Mesenchymal stem cell (in vitro differentiated cells and primary cell): Measurements from ENCODE around the gene BDKRB1.
A peak's percentile ranks its signal among the peaks of the same experiment; 100 is the strongest.

ENCODE experiments used
- DNase-seq: peaks from one replicate; pipeline ENCODE4 v3.0.0-alpha.2; 2013
- H2AFZ ChIP-seq: one replicate; pipeline ENCODE4 v1.6.1; 2013; ENCODE audit warnings: low read depth, mild to moderate bottlenecking, control low read depth, inconsistent platforms, low read length, moderate library complexity
- H2AK5ac ChIP-seq: 2 replicates; pipeline ENCODE4 v1.6.1; 2013; ENCODE audit warnings: low read length, moderate library complexity, mild to moderate bottlenecking, inconsistent platforms; ENCODE audit not compliant: severe bottlenecking
- H2BK120ac ChIP-seq: one replicate; pipeline ENCODE4 v1.6.1; 2013; ENCODE audit warnings: low read depth, mild to moderate bottlenecking, inconsistent platforms, low read length, moderate library complexity
- H2BK12ac ChIP-seq, 2 experiments: one replicate each; pipeline ENCODE4 v1.6.1; 2013; ENCODE audit warnings: inconsistent platforms in 2 of 2, low read length in 2 of 2, mild to moderate bottlenecking in 2 of 2, moderate library complexity in 2 of 2, control low read depth in 1 of 2
- H2BK15ac ChIP-seq: one replicate; pipeline ENCODE4 v1.6.1; 2013; ENCODE audit warnings: mild to moderate bottlenecking, low read depth, inconsistent platforms; ENCODE audit not compliant: poor library complexity, severe bottlenecking
- H2BK5ac ChIP-seq: 2 replicates; pipeline ENCODE4 v1.6.1; 2013; ENCODE audit warnings: low read depth, mild to moderate bottlenecking, low read length, control low read depth, inconsistent platforms; ENCODE audit not compliant: poor library complexity, severe bottlenecking
- H3K14ac ChIP-seq, 2 experiments: one replicate each; pipeline ENCODE4 v1.6.1; 2013; ENCODE audit warnings: inconsistent platforms in 2 of 2, low read length in 2 of 2, control low read depth in 1 of 2, mild to moderate bottlenecking in 1 of 2, moderate library complexity in 1 of 2
- H3K18ac ChIP-seq, 2 experiments: one replicate each; pipeline ENCODE4 v1.6.1; 2013; ENCODE audit warnings: inconsistent platforms in 2 of 2, low read length in 2 of 2, control low read depth in 1 of 2, low read depth in 1 of 2, mild to moderate bottlenecking in 1 of 2
- H3K23ac ChIP-seq, 2 experiments: one replicate each; pipeline ENCODE4 v1.6.1; 2013; ENCODE audit warnings: inconsistent platforms in 2 of 2, low read length in 2 of 2, mild to moderate bottlenecking in 2 of 2, moderate library complexity in 2 of 2, control low read depth in 1 of 2
- H3K27ac ChIP-seq: 2 replicates; pipeline ENCODE4 v1.5.1; 2013; ENCODE audit warnings: mild to moderate bottlenecking, moderate library complexity, low read length, control low read depth, inconsistent platforms; ENCODE audit not compliant: poor library complexity, severe bottlenecking
- H3K27me3 ChIP-seq, 2 experiments: 2 replicates each; pipeline versions ENCODE4 v1.6.1 to v1.7.0; 2013; ENCODE audit warnings: low read length in 2 of 2, mild to moderate bottlenecking in 2 of 2, moderate library complexity in 2 of 2, control low read depth in 1 of 2, inconsistent platforms in 1 of 2; ENCODE audit not compliant: control insufficient read depth in 1 of 2, insufficient read depth in 1 of 2
- H3K36me3 ChIP-seq, 2 experiments: 2 replicates each; pipeline versions ENCODE4 v1.6.1 to v1.7.0; 2013; ENCODE audit warnings: low read length in 2 of 2, control low read depth in 1 of 2, inconsistent platforms in 1 of 2, low read depth in 1 of 2, mild to moderate bottlenecking in 1 of 2; ENCODE audit not compliant: insufficient read depth in 2 of 2, control insufficient read depth in 1 of 2
- H3K4ac ChIP-seq, 2 experiments: one replicate each; pipeline ENCODE4 v1.6.1; 2013; ENCODE audit warnings: inconsistent platforms in 2 of 2, low read length in 2 of 2, mild to moderate bottlenecking in 2 of 2, moderate library complexity in 2 of 2, control low read depth in 1 of 2, low read depth in 1 of 2
- H3K4me1 ChIP-seq: 2 replicates; pipeline ENCODE4 v1.6.1; 2013; ENCODE audit warnings: low read depth, low read length, control low read depth; ENCODE audit not compliant: control insufficient read depth, insufficient read depth
- H3K4me2 ChIP-seq: 2 replicates; pipeline ENCODE4 v1.6.1; 2013; ENCODE audit warnings: low read length, mild to moderate bottlenecking, inconsistent platforms; ENCODE audit not compliant: poor library complexity, severe bottlenecking
- H3K4me3 ChIP-seq, 2 experiments: 2 replicates each; pipeline versions ENCODE4 v1.5.1 to v1.7.0; 2013; ENCODE audit warnings: low read length in 2 of 2, mild to moderate bottlenecking in 2 of 2, control low read depth in 1 of 2, low read depth in 1 of 2; ENCODE audit not compliant: insufficient read depth in 1 of 2
- H3K79me1 ChIP-seq: replicated peaks from 2 replicates; pipeline ENCODE4 v1.6.1; 2013; ENCODE audit warnings: mild to moderate bottlenecking, control low read depth, low read length, inconsistent platforms; ENCODE audit not compliant: poor library complexity, severe bottlenecking
- H3K9ac ChIP-seq: 2 replicates; pipeline ENCODE4 v1.7.0; 2013; ENCODE audit warnings: mild to moderate bottlenecking, low read length, moderate library complexity
- H3K9me3 ChIP-seq: 2 replicates; pipeline ENCODE4 v1.7.0; 2013; ENCODE audit warnings: mild to moderate bottlenecking, low read length; ENCODE audit not compliant: control insufficient read depth
- H4K8ac ChIP-seq: one replicate; pipeline ENCODE4 v1.6.1; 2013; ENCODE audit warnings: inconsistent platforms, mild to moderate bottlenecking, low read length, moderate library complexity
- H4K91ac ChIP-seq: one replicate; pipeline ENCODE4 v1.6.1; 2013; ENCODE audit warnings: mild to moderate bottlenecking, low read length, inconsistent platforms
- WGBS: methylation state at CpG from one replicate; pipeline ENCODE4 v1.1.7; 2013; ENCODE audit warnings: mixed read lengths; 5-methylcytosine and 5-hydroxymethylcytosine counted together

BDKRB1 gene

GRCh38 chr14:96286251-96286650 is 30.2 kb downstream of the BDKRB1 start:
- WGBS: no CpG with 5 or more reads among the region's 1 CpG
- Histone ChIP-seq H2BK15ac (no peak overlapping the region), H3K4me1 (peaks cover 10% of the 10 kb centered on the region)

DNA sequence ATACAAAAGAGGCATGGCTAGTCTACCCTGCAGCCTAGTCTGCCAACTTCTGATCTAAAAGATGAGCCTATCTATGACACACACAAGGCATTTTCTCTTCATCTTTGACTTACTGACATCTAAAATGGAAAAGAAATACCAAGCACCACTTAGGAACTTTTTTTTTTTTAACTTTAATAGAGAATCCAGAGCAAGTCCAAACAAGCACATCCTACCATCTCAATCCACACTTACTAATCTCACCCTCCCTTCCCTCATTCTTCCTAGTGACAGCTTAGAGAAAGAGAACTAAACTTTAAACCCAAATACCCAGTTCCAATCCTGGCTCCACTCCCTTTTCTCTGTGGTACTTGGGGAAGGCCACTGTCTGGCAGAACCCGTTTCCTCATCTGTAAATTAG is 31.8 kb downstream of the BDKRB1 start:
- no CpG with 5 or more reads among the region's 1 CpG for WGBS
- Histone ChIP-seq H4K91ac (no peak overlapping the region), H4K8ac (no peak overlapping the region), H3K9ac (peak overlapping the region; percentile 58), H3K14ac (no peak overlapping the region), H3K4me1 (peaks cover 10% of the 10 kb centered on the region), H3K36me3 (peaks cover 17 to 74% of the 10 kb centered on the region in 2 experiments), H3K4ac (no peak overlapping the region), H3K27me3 (no peaks in the 10 kb centered on the region), H3K79me1 (peaks cover 3% of the 10 kb centered on the region), H2BK15ac (no peak overlapping the region), H3K4me3 (no peak overlapping the region), H3K23ac (no peak overlapping the region), H3K4me2 (no peak overlapping the region), H2BK120ac (no peak overlapping the region), H3K27ac (no peak overlapping the region), H2BK5ac (no peak overlapping the region), H2BK12ac (no peak overlapping the region), H3K9me3 (no peaks in the 10 kb centered on the region), H2AFZ (no peak overlapping the region), H2AK5ac (no peak overlapping the region), H3K18ac (no peak overlapping the region)
- DNase-seq: no peak

More at GRCh38 chr14:96286251-96286650, 30.2 kb downstream of the BDKRB1 start:
- Histone ChIP-seq H3K36me3 (peaks cover 17 to 71% of the 10 kb centered on the region in 2 experiments), H4K8ac (no peak overlapping the region), H2BK5ac (no peak overlapping the region), H2BK120ac (no peak overlapping the region), H2BK12ac (no peak overlapping the region), H3K4me2 (no peak overlapping the region), H3K9ac (no peak overlapping the region), H3K27me3 (no peaks in the 10 kb centered on the region), H4K91ac (no peak overlapping the region), H2AFZ (no peak overlapping the region), H2AK5ac (no peak overlapping the region), H3K18ac (no peak overlapping the region), H3K14ac (no peak overlapping the region), H3K9me3 (no peaks in the 10 kb centered on the region), H3K79me1 (peaks cover 1% of the 10 kb centered on the region), H3K27ac (no peak overlapping the region), H3K4me3 (no peak overlapping the region), H3K4ac (no peak overlapping the region), H3K23ac (no peak overlapping the region)
- DNase-seq: no peak

DNA sequence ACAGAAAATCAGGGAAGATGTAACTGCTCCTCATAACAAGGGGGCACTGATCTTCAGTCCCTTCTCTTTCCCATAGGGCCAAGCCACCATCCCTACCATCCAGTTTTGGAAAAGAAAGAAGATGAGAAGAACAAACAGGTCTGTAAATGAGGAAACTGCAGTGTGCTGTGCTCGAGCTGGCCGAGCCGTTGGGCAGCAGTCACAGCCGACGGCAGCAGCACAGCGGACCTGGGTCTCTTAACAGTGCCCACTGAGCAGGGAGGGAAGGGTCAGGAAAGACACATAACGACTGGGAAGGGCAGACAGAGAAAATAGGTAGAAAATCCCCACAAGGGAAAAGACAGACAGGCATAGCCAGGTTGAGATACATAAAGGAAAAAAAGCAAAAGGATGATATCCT is 38.2 kb downstream of the BDKRB1 start:
- DNase-seq: no peak
- H3K14ac ChIP-seq: peak overlapping the region in 1 of 2 experiments; percentile 51

DNA sequence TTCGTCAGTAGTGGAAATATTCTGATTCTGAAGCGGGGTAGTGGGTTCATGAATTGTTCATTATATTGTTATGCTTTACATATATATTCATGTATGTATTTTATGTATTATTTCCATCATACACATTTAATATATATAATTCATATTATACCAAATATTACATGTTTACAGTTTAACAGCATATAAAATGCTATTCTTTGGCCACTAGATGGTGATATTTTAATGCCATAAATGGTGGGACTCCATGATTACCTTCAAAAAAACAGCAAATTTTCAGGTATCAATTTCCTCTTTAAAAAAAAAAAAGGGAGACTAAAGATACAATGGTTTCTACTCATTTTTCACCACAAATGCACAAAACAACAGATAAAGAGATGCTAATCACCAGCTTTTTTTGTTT is 41.0 kb downstream of the BDKRB1 start:
- Histone ChIP-seq H3K4me1 (no peaks in the 10 kb centered on the region), H3K9ac (no peak overlapping the region), H2BK5ac (no peak overlapping the region), H3K79me1 (peaks cover 4% of the 10 kb centered on the region), H3K4ac (no peak overlapping the region), H2BK120ac (no peak overlapping the region), H4K8ac (no peak overlapping the region), H3K18ac (no peak overlapping the region), H2BK12ac (no peak overlapping the region), H2BK15ac (no peak overlapping the region), H3K4me3 (no peak overlapping the region), H3K4me2 (no peak overlapping the region), H3K27ac (no peak overlapping the region), H3K23ac (no peak overlapping the region), H2AK5ac (no peak overlapping the region), H3K14ac (no peak overlapping the region), H4K91ac (no peak overlapping the region), H3K27me3 (no peaks in the 10 kb centered on the region), H3K36me3 (peaks cover 3 to 62% of the 10 kb centered on the region in 2 experiments), H3K9me3 (no peaks in the 10 kb centered on the region), H2AFZ (no peak overlapping the region)
- no peak for DNase-seq
- WGBS: no CpG with 5 or more reads among the region's 2 CpGs

More for the DNA sequence above, 38.2 kb downstream of the BDKRB1 start:
- Histone ChIP-seq H3K18ac (no peak overlapping the region), H3K9me3 (no peaks in the 10 kb centered on the region), H2BK5ac (no peak overlapping the region), H2BK15ac (no peak overlapping the region), H3K27ac (no peak overlapping the region), H3K23ac (no peak overlapping the region), H3K79me1 (peaks cover 4% of the 10 kb centered on the region), H3K4me1 (no peaks in the 10 kb centered on the region), H2AK5ac (peak overlapping the region; percentile 56), H4K8ac (no peak overlapping the region), H3K4me3 (no peak overlapping the region), H4K91ac (no peak overlapping the region), H3K36me3 (peaks cover 10 to 64% of the 10 kb centered on the region in 2 experiments), H3K27me3 (no peaks in the 10 kb centered on the region), H3K4ac (no peak overlapping the region), H3K4me2 (no peak overlapping the region), H2BK120ac (no peak overlapping the region), H2BK12ac (peak overlapping the region in 1 of 2 experiments; percentile 10), H3K9ac (peak overlapping the region; percentile 14), H2AFZ (no peak overlapping the region)
- 89% methylated on average over 7 of the region's 7 CpGs for WGBS
